Stimulated activated CD4-positive, alpha-beta T cell treated with anti-CD3 and anti-CD28 coated beads, Interleukin-4, amount 100 ng/mL, for 1 hour (primary cell): ENCODE data around the gene DAGLB.
"Not testable (repeated sequence)": the region's sequence is repeated elsewhere in the genome, so short reads cannot be mapped to it uniquely, and the experiment has no call there.

Experiments
- DNase-seq: peaks from one replicate; pipeline ENCODE4 v3.0.0-alpha.2; 2020

Gene DAGLB

GRCh38 chr7:6395898-6396595 is 51.7 kb downstream of the DAGLB start:
- DNase-seq = no peak

DNA sequence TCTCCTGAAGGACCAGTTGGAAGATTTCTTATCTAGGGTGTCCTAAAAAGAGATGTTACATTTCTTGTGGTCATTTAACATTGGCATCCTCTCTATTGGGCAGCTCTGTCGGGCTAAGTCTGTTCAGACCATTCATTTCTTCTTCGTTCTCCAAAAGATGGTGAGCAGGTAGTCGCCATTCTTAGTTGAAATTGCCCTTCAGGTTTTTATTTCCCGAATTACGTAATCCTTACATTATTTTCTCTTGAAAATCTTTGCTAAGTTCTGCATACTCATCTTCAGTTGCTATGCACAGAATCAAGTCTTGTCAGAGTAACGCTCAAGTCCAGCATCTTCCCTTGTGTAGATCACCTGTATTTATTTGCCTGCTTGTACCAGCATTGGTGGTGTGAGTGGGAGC is 53.6 kb downstream of the DAGLB start:
- DNase-seq = no peak

DNA sequence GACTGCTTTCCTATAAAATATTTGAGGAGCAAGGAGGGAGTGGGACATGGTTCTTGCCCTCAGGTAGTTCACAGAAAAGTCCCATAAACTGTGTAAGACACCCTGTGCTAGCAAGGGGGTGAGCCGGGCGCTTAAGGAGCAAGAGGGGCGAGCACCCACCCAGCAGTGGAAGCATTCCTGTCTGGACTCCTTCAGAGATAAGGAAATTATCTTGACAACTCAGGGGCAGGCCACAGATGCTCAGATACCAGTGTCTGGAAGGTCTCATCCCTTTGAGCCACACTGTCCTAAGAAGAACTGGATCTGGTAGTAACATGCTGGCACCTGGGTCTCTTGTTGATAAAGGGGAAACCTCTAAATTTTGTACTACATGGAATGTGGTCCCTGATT is 54.1 kb downstream of the DAGLB start:
- no peak for DNase-seq

GRCh38 chr7:6392712-6393666 is 54.8 kb downstream of the DAGLB start:
- DNase-seq = peak; percentile 28

DNA sequence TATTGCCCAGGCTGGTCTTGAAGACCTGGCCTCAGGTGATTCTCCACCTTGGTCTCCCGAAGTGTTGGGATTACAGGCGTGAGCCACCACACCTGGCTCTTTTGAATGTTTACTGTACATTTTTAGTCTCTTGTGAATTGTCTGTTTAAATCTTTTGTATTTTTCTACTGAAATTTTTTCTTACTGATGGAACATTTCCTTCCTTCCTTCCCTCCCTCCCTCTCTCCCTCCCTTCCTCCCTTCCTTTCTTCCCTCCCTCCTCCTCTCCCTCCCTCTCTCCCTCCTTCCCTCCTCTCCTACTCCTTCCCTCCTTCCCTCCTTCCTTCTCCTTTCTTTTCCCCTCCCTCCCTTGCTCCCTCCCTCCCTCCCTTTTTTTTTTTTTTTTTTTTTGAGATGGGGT is 58.0 kb downstream of the DAGLB start:
- no peak for DNase-seq

DNA sequence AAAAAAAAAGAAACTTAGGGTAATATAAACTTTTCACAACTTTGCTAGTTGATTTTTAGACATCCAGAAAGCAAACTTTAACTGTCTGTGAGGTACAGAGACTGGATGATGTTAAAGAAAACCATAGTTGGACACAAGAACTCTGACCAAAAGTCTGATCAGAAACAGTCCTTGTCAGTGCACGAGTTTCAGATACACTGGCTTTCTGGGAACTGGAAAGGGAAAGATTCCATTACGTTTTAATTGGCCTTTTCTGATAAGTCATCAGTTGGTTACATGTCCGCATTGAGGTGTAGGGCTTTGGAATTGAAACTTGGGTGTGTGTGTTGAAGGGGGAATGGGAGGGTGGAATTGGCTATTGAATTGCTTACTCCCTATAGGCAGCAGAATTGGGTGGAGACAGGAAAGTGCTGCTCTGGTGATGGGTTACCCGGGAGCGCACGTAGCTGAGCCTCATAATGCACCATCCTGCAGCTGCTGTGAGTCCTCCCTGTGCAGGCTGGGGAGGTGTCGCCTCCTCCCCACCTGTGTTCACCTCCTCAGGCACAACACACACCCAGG is 59.9 kb downstream of the DAGLB start:
- no peak for DNase-seq

DNA sequence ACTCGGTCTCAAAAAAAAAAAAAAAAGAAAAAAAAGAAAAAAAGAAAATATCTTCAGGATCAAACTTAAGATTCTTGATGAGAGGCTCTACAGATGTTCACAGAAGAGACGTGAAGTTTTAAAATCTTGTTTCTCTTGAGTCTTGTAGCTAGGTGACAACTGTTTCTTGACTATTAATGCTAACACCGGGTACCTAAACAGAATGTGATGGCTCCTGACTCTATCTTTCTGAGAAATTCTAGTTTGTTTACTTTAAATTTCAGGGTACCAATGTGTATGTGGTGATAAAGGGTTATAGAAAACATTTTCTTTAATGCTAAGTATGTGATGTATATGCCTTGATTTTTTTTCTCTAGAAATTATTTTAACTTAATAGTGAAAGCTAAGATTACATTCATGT is 61.0 kb downstream of the DAGLB start:
- DNase-seq = no peak

DNA sequence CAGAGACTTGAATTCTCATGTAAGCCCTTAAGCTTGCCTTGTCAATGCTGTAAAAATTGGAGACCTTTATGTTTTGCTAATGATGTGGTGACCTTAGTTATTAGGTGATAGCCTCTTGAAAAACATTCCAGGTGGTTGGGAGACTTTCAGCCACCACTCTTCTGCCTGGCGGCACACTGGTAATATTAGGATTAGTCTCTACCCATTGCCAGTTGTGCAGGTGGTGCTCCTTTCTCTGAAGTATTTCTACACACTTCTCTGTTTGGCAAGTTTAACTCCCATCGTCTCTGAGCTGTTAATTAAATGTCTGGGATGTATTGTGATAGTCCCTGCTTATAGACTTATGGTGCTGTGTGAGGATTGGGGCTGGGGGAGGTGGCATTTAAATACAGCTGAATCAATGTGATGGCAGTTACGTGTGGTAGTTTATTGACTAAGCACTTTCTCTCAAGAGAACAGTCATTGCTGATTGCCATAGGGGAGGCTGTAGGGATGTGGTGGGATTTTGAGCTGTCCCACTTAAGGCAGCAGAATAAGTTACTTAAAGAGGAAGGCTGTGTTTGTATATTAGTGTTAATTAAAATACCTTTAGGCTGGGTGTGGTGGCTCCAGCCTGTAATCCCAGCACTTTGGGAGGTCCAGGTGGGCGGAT is 61.7 kb downstream of the DAGLB start:
- no peak for DNase-seq

DNA sequence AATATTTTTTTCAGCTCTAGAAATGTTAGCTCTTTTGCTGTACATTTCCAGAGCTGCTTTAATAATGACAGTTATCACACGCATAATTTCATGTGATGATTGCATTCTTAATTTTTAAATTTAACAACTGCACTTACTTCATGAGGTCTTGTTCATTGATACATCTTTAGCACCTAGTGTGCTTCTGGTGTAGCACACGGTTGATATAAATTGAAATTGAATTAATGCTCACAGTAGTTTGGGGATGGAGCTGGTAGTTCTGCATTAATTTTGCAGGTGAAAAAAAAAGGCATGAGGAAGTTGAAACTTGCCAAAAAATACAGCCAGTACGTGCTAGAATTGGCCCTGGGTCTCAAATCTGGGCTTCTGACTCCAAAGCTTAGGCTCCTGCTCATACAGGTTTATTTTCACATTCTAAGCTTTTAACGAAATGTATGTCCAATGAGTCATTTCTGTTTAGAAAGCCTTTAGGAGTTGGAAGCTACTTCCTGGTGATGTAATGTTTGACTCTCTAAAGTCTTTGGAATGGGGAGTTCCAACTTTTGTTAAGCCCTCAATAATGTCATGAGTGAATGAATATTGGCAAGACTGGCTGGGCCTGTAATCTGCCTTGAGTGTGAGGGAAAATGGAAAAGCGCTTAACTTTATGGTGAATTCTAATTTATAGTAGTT is 62.5 kb downstream of the DAGLB start:
- DNase-seq = no peak

DNA sequence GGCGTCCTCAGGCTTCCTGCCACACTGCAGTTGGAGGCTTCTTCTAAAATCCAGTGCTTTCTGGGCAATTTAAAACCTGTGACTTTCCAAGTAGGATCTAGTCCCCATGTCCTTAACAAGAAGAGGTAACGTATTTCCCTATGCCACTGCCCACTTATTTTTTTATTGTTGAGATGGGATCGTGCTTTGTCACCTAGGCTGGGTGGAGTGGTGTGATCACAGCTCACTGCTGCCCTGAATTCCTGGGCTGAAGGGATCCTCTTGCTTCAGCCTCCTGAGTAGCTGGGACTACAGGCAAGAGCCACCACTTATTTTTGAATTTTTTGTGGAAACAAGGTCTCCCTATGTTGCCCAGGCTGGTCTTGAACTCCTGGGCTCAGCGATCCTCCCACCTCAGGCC is 63.4 kb downstream of the DAGLB start:
- no peak for DNase-seq

DNA sequence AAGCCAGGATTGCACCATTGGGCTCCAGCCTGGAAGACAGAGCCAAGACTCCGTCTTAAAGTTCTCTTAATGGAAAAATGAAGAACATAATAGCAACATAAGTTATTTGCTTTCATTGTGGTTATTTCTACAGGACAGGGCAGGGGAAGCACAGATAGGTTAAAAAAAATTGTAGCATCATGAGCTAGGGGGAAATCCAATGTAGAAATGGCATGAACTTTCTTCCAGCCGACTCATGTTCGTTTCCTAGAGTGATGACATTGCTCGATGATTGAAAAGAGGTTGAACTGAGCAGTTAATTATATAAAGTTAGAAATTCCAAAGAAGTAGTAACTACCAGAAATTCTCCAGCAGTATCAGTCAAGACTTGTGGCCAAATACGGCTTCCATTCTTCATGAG is 64.9 kb downstream of the DAGLB start:
- no peak for DNase-seq

DNA sequence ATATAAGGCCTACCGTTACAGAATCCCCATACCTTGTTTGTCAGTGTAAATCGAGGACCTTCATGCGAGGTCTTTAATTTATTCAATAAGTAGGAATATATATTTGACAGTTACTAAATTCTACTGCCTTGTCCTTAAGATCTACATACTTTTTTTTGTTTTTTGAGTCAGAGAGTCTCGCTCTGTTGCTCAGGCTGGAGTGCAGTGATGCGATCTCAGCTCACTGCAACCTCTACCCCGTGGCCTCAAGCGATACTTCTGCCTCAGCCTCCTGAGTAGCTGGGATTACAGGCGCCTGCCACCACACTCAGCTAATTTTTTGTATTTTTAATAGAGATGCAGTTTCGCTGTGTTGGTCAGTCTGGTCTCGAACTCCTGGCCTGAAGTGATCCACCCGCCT is 65.9 kb downstream of the DAGLB start:
- not testable (repeated sequence) for DNase-seq

DNA sequence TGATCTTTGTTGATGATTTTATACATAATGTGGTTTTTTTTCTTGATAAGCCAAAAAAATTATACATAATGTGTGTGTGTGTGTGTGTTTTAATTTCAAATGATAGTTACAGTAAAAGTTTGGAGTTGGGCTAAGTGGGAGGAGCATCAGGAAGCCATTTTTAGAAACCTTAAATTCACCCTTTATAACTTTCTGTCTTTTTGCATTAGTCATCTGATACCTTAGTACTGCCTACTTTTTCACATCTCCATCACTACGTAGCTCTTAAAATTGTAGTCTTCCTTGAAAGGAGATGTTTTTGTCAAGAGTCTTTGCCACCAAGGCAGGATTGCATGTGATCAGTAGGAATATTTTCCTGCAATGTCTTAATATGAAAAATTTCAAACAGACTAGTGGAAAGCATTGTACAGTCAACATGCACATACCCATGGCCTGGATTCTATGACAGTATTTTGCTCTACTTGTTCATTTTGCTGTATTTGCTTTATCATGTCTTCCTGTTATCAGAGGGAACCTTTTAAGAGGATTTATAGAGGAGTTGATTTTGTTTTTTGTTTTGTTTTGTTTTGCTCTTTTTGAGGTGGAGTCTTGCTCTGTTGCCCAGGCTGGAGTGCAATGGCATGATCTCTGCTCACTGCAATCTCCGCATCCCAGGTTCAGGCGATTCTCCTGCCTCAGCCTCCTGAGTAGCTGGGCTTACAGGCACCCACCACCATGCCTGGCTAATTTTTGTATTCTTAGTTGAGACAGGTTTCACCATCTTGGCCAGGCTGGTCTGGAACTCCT is 67.3 kb downstream of the DAGLB start:
- no peak for DNase-seq

- DNase-seq = no peak
Observed at GRCh38 chr7:6379886-6380285, 67.9 kb downstream of the DAGLB start.

DNA sequence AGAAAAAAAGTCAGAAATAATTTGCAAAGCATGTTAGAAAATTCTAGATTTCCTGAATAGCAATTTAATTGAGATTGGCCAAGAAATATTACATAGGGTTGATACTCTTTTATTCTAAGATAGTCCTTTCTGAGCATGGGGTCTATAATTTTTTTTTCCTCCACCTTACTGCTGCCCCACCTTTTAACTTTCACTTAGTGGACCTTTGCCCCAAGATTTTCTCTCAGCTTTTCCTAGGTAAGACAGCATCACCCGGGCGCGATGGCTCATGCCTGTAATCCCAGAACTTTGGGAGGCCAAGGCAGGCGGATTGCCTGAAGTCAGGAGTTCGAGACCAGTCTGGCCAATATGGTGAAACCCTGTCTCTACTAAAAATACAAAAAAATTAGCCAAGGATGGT is 69.2 kb downstream of the DAGLB start:
- DNase-seq = not testable (repeated sequence)

DNA sequence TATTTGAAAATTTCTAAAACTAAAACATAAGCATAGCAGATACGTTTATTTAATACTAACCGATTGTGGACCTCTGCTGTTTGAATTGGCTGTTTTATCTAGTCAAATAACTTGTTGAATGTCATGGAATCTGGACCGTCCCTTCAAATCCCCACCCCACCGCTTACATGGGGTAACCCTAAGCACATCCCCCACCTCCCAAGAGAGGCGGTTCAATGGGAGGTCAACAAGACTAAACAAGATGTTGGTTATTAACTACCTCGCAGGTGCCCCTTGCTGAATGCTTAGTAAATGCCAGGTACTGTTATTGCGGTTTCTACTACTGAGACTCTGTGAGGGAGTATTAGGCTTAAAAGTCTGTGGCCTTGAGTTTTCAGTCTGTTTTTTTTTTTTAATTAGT is 70.9 kb downstream of the DAGLB start:
- no peak for DNase-seq

DNA sequence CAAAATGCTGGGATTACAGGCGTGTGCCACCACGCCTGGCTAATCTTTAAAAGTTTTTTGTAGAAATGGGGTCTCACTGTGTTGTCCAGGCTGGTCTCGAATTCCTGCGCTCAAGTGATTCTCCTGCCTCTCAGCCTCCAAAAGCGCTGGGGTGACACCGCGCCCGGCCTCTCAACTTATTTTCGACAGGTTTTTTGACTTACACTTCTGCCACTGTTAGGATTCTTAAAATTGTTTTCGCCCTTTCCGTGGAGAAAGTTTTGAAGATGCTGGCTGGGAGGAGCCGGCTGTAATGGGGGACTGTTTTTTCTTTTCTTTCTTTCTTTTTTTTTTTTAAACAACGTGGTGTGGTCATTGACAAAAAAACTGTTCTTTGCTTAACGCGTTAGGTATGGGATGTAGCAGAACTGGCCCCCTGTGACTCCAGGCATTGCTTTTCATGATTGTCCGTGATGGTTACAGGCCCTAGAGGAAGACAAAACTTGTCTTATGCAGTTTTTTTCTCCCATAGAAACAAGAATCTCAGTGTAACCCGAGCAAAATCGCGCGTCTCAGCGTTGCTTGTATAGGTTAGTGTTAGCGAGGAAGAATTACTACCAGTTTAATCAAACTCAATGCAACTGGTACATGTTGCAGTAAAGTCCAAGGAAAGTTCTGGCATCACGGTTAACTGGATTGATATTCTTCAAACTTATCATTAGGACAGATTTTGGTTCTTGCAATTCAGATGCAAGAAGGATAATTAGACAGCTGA is 72.2 kb downstream of the DAGLB start:
- DNase-seq = no peak

- no peak for DNase-seq
Observed at GRCh38 chr7:6367701-6368211, 80.0 kb downstream of the DAGLB start.

- DNase-seq = no peak
Observed at GRCh38 chr7:6365451-6365850, 82.3 kb downstream of the DAGLB start.

DNA sequence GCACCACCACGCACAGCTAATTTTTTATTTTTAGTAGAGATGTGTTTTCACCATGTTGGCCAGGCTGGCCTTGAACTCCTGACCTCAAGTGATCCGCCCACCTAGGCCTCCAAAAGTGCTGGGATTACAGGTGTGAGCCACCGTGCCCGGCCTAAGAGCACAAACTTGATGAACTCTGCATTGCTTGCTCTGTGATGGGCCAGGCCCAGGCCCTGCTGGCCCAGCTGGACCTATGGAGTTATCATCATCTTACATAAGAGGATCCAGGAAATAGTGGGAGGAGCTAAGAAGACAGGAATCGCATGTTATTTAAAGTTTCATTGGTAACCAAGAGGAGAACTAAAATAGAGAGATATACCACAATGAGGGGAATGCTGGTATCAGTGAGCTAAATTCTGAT is 86.9 kb downstream of the DAGLB start:
- DNase-seq = no peak

DNA sequence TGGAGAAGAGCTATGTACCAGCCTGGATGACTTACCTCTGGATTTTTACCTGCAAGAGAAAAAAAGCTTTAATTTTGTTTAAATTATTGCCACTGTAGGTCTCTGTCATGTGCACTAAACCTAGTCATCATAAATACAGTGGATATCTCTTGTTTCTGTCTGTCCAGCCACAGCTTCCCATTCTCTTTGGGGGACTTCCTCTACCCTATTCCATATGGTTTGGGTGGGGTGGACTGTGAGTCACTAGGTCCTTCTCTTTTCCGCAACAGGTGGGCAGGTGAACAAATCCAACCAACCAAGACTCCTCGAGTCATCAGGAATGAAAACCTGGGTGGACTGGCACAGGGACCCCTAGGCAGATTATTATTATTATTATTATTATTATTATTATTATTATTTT is 88.0 kb downstream of the DAGLB start:
- DNase-seq = no peak
